ENCODE data around the gene SPCS1. TPM values are rescaled to one million over a fixed set of nuclear protein-coding genes. Genes with fewer than 3 reads are reported as not detected.

The SPCS1 gene
- total RNA-seq, 1 experiment from 2014 or later, result 104 TPM

DNA sequence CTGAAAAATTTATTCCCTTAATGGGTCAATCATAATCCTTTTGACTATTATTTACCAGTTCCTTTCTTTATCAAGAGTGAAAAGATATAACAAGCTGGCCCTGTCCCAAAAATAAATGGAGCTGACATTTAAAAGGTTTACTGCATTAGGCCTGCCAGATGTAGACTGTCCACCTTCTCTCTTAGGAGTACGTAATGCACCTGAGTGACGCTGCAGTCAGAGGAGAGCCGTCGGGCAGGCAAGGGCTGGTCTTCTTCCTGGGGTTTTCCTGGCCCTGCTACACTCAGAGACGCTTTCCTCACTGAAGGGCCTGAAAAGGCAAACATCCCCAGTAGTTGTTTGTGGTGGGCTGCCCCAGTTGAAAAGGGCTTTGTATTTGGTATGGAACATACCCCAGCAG lies 37.2 kb downstream of the SPCS1 start:
- intact Hi-C loops (cut with micrococcal nuclease; ENCODE audit: unreplicated experiment), result loop anchor here (5.0 kb wide), 1 partner anchor 189 kb away; no protein-coding TSS in a partner anchor
- no peak for TF ChIP-seq EZH2 (IDR thresholded peaks at IDR 0.05; ENCODE audit: low read depth)
- TF ChIP-seq, protein P1, sequence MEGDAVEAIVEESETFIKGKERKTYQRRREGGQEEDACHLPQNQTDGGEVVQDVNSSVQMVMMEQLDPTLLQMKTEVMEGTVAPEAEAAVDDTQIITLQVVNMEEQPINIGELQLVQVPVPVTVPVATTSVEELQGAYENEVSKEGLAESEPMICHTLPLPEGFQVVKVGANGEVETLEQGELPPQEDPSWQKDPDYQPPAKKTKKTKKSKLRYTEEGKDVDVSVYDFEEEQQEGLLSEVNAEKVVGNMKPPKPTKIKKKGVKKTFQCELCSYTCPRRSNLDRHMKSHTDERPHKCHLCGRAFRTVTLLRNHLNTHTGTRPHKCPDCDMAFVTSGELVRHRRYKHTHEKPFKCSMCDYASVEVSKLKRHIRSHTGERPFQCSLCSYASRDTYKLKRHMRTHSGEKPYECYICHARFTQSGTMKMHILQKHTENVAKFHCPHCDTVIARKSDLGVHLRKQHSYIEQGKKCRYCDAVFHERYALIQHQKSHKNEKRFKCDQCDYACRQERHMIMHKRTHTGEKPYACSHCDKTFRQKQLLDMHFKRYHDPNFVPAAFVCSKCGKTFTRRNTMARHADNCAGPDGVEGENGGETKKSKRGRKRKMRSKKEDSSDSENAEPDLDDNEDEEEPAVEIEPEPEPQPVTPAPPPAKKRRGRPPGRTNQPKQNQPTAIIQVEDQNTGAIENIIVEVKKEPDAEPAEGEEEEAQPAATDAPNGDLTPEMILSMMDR (conservative IDR thresholded peaks at IDR 0.05), result no peak
- Histone ChIP-seq H3F3A (ENCODE audit: insufficient read depth, low read depth) (no peaks in the 10 kb centered on the region), H4K20me1 (ENCODE audit: insufficient read depth) (no peaks in the 10 kb centered on the region), H3K9me3 (ENCODE audit: insufficient read depth, low read depth) (no peaks in the 10 kb centered on the region), H2AFZ (no peak overlapping the region), H3K4me3 (no peak overlapping the region), H3K27me3 (ENCODE audit: insufficient read depth, low read depth) (no peaks in the 10 kb centered on the region), H3K36me3 (ENCODE audit: low read depth) (no peaks in the 10 kb centered on the region), H3K27ac (no peak overlapping the region), H3K4me2 (no peak overlapping the region), H3K4me1 (replicated peaks; ENCODE audit: insufficient read depth) (no peaks in the 10 kb centered on the region), H3K9me2 (ENCODE audit: insufficient read depth) (no peaks in the 10 kb centered on the region), H3K79me2 (ENCODE audit: low read depth) (no peaks in the 10 kb centered on the region)
- no TSS peak for BruUV-seq (replicated peaks)
- ChIA-PET CTCF (interaction anchor here (0.6 kb wide), 1 partner anchor 16 kb away, joined by 4 read pairs; no protein-coding TSS in a partner anchor), POLR2A (ENCODE audit: unreplicated experiment) (no interaction called here)
- no peak for DNase-seq

DNA sequence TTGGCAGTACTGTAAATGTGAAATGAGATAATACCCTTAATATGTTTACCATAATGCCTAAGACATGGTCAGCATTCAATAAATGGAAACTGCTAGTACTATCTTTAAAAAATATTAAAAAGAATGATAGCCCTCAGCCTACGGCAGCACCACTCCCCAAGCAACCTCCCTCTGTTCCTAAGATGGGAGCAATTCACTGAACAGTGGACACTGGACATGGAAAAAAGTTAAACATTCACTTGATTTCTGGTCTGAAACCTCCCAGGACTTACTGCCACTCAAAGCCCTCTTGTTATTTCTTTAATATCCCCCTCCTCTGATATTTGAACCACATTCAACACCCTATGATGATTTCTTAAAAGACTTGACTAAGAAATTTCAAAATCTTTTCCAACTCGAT lies 37.8 kb downstream of the SPCS1 start:
- H2AFZ ChIP-seq, result no peak overlapping the region
- intact Hi-C loops (cut with micrococcal nuclease; ENCODE audit: unreplicated experiment), result loop anchor here (5.0 kb wide), 1 partner anchor 189 kb away; no protein-coding TSS in a partner anchor
- no peaks in the 10 kb centered on the region for H3K9me2 ChIP-seq (ENCODE audit: insufficient read depth)
- H3F3A ChIP-seq (ENCODE audit: insufficient read depth, low read depth), result no peaks in the 10 kb centered on the region
- POLR2A ChIA-PET (ENCODE audit: unreplicated experiment), result no interaction called here
- CTCF ChIA-PET, result interaction anchor here (0.6 kb wide), 1 partner anchor 16 kb away, joined by 4 read pairs; no protein-coding TSS in a partner anchor
- no peak overlapping the region for H3K4me3 ChIP-seq
- no TSS peak for BruUV-seq (replicated peaks)
- H3K27me3 ChIP-seq (ENCODE audit: insufficient read depth, low read depth), result no peaks in the 10 kb centered on the region
- TF ChIP-seq, protein P1 (conservative IDR thresholded peaks at IDR 0.05), result no peak
- no peak for TF ChIP-seq EZH2 (IDR thresholded peaks at IDR 0.05; ENCODE audit: low read depth)
- H3K79me2 ChIP-seq (ENCODE audit: low read depth), result no peaks in the 10 kb centered on the region
- no peaks in the 10 kb centered on the region for H4K20me1 ChIP-seq (ENCODE audit: insufficient read depth)
- H3K27ac ChIP-seq, result no peak overlapping the region
- no peaks in the 10 kb centered on the region for H3K36me3 ChIP-seq (ENCODE audit: low read depth)
- no peaks in the 10 kb centered on the region for H3K9me3 ChIP-seq (ENCODE audit: insufficient read depth, low read depth)
- H3K4me2 ChIP-seq, result no peak overlapping the region
- DNase-seq, result no peak
- no peaks in the 10 kb centered on the region for H3K4me1 ChIP-seq (replicated peaks; ENCODE audit: insufficient read depth)

DNA sequence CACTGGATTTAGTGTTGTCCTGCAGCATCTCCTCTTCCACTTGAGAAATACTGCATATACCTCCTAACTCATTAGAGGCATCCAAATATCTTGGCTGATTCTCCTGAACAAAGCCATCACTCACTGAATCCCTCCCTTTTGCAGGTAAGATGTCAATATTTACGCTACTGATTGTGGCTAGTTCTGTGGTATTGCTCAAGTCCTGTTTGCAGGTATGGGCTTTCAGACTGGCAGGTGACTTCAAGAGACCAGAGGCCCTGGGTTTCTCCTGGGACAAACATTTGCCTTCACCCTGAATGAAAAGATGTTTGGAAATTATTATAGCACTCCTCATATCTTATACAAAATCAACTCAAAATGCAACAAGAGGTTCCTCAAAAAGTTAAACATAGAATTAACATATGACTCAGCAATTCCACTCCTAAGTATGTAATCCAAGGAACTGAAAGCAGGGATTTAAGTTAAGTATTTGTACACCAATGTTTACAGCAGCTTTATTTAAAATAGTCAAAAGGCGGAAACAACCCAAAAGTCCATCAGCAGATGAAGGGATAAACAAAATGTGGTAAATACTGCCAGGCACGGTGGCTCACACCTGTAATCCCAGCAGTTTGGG lies 46.2 kb downstream of the SPCS1 start:
- H3K9me2 ChIP-seq (ENCODE audit: insufficient read depth), result no peaks in the 10 kb centered on the region

More for the DNA sequence above, 46.2 kb downstream of the SPCS1 start:
- no peak overlapping the region for H3K4me2 ChIP-seq
- no peak for TF ChIP-seq EZH2 (IDR thresholded peaks at IDR 0.05; ENCODE audit: low read depth)
- TF ChIP-seq, protein P1 (conservative IDR thresholded peaks at IDR 0.05), result no peak
- H4K20me1 ChIP-seq (ENCODE audit: insufficient read depth), result no peaks in the 10 kb centered on the region
- BruUV-seq (replicated peaks), result no TSS peak
- H3K4me1 ChIP-seq (replicated peaks; ENCODE audit: insufficient read depth), result peaks cover 8% of the 10 kb centered on the region; the same call in 1 of the 2 replicates
- H3F3A ChIP-seq (ENCODE audit: insufficient read depth, low read depth), result peaks cover 6% of the 10 kb centered on the region; the same call in 1 of the 2 replicates
- peak overlapping the region; percentile 51 for H3K27ac ChIP-seq
- no peak overlapping the region for H2AFZ ChIP-seq
- ChIA-PET CTCF (interaction anchor here (0.6 kb wide), 1 partner anchor 344 kb away, joined by 7 read pairs; no protein-coding TSS in a partner anchor), POLR2A (ENCODE audit: unreplicated experiment) (no interaction called here)
- intact Hi-C loops (cut with micrococcal nuclease; ENCODE audit: unreplicated experiment), result no loop called here
- no peak for DNase-seq
- H3K27me3 ChIP-seq (ENCODE audit: insufficient read depth, low read depth), result no peaks in the 10 kb centered on the region
- H3K36me3 ChIP-seq (ENCODE audit: low read depth), result peaks cover 6% of the 10 kb centered on the region; the same call in 1 of the 2 replicates
- no peaks in the 10 kb centered on the region for H3K9me3 ChIP-seq (ENCODE audit: insufficient read depth, low read depth)
- H3K79me2 ChIP-seq (ENCODE audit: low read depth), result no peaks in the 10 kb centered on the region
- H3K4me3 ChIP-seq, result no peak overlapping the region
